Measurements from ENCODE around the gene ETNK2.

ETNK2 gene

DNA sequence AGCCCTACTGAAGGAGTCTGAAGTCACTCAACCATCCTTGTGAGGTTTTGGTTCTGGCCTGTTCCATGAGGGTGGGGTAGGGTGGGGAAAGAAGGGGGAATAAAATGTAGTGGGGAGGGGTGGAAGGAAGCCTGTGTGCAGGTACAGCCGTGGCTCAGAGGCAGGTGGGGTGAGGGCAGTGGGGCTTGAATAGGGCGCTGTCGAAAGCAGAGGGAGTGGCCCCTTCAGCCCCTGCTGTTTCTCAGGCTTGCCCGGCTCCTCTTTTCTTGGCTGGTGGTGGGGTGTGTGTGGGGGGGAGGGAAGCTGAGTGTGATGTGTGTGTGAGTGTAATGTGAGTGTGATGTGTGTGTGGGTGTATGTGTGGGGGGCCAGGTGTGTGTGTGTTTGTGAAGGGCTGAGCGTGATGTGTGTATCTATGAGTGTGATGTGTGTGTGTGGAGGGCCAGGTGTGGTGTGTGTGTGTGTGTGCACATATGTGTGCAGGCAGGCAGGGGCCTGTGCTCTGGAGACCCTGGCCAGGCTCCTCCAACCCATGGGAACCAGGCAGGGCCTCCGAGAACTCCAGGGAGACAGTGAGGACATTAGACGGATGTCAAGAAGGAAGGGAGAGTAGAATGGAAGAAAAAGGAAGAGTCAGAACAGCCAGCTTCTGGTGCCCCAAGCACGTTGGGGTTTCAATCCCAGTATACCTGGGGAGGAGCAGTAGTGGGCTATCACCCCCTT, 69.9 kb downstream of the ETNK2 start:
- TF ChIP-seq FOXA1 (IDR thresholded peaks at IDR 0.05) (no peak), NFRKB (IDR thresholded peaks at IDR 0.05) (no peak), SP1 (IDR thresholded peaks at IDR 0.05) (no peak), CTBP1 (IDR thresholded peaks at IDR 0.05; ENCODE audit: borderline replicate concordance) (no peak), HDGF (IDR thresholded peaks at IDR 0.05; ENCODE audit: borderline replicate concordance) (no peak), FOXM1 (IDR thresholded peaks at IDR 0.05; ENCODE audit: borderline replicate concordance) (no peak), LEF1 (IDR thresholded peaks at IDR 0.05; ENCODE audit: borderline replicate concordance) (no peak), ARNT (IDR thresholded peaks at IDR 0.05) (no peak), BHLHE40 (IDR thresholded peaks at IDR 0.05; ENCODE audit: borderline replicate concordance) (no peak), ZNF384 (IDR thresholded peaks at IDR 0.05) (no peak), ELF4 (IDR thresholded peaks at IDR 0.05) (no peak), TARDBP (IDR thresholded peaks at IDR 0.05) (no peak), SUZ12 (IDR thresholded peaks at IDR 0.05) (no peak), L3MBTL2 (conservative IDR thresholded peaks at IDR 0.05) (no peak), FOXK2 (IDR thresholded peaks at IDR 0.05) (no peak)
- TF ChIP-seq, protein P1, sequence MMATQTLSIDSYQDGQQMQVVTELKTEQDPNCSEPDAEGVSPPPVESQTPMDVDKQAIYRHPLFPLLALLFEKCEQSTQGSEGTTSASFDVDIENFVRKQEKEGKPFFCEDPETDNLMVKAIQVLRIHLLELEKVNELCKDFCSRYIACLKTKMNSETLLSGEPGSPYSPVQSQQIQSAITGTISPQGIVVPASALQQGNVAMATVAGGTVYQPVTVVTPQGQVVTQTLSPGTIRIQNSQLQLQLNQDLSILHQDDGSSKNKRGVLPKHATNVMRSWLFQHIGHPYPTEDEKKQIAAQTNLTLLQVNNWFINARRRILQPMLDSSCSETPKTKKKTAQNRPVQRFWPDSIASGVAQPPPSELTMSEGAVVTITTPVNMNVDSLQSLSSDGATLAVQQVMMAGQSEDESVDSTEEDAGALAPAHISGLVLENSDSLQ (IDR thresholded peaks at IDR 0.05) = no peak
- CTCF ChIA-PET = no interaction called here
- no peak for DNase-seq (ENCODE audit: extremely low spot score)
- POLR2A ChIA-PET = no interaction called here

DNA sequence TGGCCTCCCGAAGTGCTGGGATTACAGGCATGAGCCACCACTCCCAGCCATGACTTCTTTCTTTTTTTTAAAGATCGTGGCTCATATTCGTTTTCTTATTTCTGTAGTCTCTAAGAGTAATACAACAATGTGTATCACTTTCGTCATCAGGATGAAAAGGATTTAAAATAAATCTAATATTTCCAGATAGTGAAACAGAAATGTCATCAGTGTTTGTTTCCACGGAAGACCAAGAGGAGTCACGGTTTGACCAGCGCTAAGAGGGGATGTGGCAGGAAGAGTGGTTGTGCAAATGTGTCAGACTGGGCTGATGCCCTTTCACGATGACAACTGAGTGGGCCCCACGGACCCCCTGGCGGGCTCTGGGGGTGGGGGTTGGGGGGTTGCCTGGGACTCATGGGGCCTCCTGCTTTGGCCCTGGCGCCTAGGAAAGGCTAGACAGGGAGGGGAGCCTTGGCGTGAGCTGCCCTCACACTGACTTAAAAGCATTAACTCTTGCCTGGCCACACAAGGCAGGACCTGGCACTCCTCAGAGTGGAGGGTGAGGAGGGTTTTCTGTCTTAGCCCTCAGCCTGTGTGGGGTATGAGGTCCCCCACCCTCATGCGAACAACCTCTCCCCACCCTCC, 70.6 kb downstream of the ETNK2 start:
- ChIA-PET POLR2A (no interaction called here), CTCF (interaction anchor here (1.8 kb wide), 1 partner anchor 48 kb away, joined by 5 read pairs; no protein-coding TSS in a partner anchor)
- DNase-seq (ENCODE audit: extremely low spot score) = no peak
- TF ChIP-seq L3MBTL2 (conservative IDR thresholded peaks at IDR 0.05) = no peak

Data from HEK293T (cell line).